SK-N-SH (cell line): ENCODE measurements around the gene NLRP1.

ENCODE experiments used
- CHD2 ChIP-seq: fragments of 150-350 bp; IDR thresholded peaks from 2 replicates; pipeline ENCODE4 v1.6.1; 2018; ENCODE audit warnings: low read length; ENCODE audit not compliant: partially characterized antibody
- EZH2phosphoT487 ChIP-seq: fragments of 200-600 bp; sonication (generic); IDR thresholded peaks from 2 replicates; pipeline ENCODE4 v1.6.1; 2017; ENCODE audit warnings: low read depth, mixed run types, mild to moderate bottlenecking, antibody characterized with exemption, moderate library complexity, borderline replicate concordance
- FOXM1 ChIP-seq: IDR thresholded peaks from 2 replicates; pipeline ENCODE4 v1.4.0; 2012; ENCODE audit warnings: low read depth, mild to moderate bottlenecking
- GABPA ChIP-seq: IDR thresholded peaks from 2 replicates; pipeline ENCODE4 v1.4.0; 2012; ENCODE audit warnings: low read depth, mild to moderate bottlenecking
- POLR2AphosphoS5 ChIP-seq: IDR thresholded peaks from 2 replicates; pipeline ENCODE4 v1.6.1; 2012; ENCODE audit warnings: low read depth, low read length
- SIN3A ChIP-seq: IDR thresholded peaks from 2 replicates; pipeline ENCODE4 v1.6.1; 2012; ENCODE audit warnings: low read depth, mild to moderate bottlenecking, low read length, moderate library complexity, borderline replicate concordance
- TAF1 ChIP-seq: IDR thresholded peaks from 2 replicates; pipeline ENCODE4 v1.6.1; 2012; ENCODE audit warnings: low read depth, mild to moderate bottlenecking, low read length, moderate library complexity, borderline replicate concordance
- TF ChIP-seq, protein P1 (sequence below): fragments of 200-600 bp; sonication (generic); IDR thresholded peaks from 2 replicates; pipeline ENCODE4 v1.6.1; 2017; ENCODE audit warnings: antibody characterized with exemption, mild to moderate bottlenecking, moderate library complexity
- TF ChIP-seq, protein P2 (sequence below): IDR thresholded peaks from 2 replicates; pipeline ENCODE4; 2012
- TF ChIP-seq, protein P3 (sequence below): IDR thresholded peaks from 2 replicates; pipeline ENCODE4 v1.6.1; 2012; ENCODE audit warnings: mild to moderate bottlenecking, low read depth, low read length, moderate library complexity

DNA sequence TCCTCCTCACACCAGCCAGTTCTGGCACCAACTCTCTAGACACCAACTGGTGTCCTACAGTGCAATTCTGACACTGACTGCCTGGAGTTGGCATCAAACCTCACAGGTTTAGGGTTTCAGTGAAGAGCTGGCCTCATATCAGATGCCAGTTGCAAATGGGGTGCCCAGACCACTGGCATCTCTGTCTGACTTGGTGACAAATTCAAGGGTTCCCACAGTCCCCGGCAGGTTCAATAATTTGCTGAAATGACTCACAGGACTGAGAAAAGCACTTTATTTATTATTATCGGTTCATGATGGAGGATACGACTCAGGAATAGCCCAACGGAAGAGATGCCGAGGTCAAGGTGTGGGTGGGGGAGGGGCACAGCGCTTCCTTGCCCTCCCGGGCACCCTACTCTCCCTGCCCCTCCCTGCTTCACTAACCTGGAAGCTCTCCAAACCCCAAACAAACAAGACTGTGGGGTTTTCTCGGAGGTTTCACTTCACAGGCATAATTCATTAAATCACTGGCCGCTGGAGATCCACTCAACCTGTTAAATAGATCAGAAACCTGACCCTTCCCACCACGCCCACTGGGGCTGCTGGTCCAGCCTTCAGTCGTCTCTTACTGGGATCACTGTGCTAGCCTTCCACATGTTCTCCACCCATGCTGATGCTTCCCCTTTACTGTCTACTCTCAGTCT lies 1.7 kb upstream of the NLRP1 start:
- TF ChIP-seq, protein P1, sequence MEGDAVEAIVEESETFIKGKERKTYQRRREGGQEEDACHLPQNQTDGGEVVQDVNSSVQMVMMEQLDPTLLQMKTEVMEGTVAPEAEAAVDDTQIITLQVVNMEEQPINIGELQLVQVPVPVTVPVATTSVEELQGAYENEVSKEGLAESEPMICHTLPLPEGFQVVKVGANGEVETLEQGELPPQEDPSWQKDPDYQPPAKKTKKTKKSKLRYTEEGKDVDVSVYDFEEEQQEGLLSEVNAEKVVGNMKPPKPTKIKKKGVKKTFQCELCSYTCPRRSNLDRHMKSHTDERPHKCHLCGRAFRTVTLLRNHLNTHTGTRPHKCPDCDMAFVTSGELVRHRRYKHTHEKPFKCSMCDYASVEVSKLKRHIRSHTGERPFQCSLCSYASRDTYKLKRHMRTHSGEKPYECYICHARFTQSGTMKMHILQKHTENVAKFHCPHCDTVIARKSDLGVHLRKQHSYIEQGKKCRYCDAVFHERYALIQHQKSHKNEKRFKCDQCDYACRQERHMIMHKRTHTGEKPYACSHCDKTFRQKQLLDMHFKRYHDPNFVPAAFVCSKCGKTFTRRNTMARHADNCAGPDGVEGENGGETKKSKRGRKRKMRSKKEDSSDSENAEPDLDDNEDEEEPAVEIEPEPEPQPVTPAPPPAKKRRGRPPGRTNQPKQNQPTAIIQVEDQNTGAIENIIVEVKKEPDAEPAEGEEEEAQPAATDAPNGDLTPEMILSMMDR = no peak
- TF ChIP-seq POLR2AphosphoS5 (no peak), EZH2phosphoT487 (no peak), FOXM1 (no peak), SIN3A (no peak), CHD2 (no peak), GABPA (no peak), TAF1 (no peak)
- TF ChIP-seq, protein P2, sequence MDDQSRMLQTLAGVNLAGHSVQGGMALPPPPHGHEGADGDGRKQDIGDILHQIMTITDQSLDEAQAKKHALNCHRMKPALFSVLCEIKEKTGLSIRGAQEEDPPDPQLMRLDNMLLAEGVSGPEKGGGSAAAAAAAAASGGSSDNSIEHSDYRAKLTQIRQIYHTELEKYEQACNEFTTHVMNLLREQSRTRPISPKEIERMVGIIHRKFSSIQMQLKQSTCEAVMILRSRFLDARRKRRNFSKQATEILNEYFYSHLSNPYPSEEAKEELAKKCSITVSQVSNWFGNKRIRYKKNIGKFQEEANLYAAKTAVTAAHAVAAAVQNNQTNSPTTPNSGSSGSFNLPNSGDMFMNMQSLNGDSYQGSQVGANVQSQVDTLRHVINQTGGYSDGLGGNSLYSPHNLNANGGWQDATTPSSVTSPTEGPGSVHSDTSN = no peak
- TF ChIP-seq, protein P3, sequence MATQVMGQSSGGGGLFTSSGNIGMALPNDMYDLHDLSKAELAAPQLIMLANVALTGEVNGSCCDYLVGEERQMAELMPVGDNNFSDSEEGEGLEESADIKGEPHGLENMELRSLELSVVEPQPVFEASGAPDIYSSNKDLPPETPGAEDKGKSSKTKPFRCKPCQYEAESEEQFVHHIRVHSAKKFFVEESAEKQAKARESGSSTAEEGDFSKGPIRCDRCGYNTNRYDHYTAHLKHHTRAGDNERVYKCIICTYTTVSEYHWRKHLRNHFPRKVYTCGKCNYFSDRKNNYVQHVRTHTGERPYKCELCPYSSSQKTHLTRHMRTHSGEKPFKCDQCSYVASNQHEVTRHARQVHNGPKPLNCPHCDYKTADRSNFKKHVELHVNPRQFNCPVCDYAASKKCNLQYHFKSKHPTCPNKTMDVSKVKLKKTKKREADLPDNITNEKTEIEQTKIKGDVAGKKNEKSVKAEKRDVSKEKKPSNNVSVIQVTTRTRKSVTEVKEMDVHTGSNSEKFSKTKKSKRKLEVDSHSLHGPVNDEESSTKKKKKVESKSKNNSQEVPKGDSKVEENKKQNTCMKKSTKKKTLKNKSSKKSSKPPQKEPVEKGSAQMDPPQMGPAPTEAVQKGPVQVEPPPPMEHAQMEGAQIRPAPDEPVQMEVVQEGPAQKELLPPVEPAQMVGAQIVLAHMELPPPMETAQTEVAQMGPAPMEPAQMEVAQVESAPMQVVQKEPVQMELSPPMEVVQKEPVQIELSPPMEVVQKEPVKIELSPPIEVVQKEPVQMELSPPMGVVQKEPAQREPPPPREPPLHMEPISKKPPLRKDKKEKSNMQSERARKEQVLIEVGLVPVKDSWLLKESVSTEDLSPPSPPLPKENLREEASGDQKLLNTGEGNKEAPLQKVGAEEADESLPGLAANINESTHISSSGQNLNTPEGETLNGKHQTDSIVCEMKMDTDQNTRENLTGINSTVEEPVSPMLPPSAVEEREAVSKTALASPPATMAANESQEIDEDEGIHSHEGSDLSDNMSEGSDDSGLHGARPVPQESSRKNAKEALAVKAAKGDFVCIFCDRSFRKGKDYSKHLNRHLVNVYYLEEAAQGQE = no peak
